ENCODE data around the gene GNB2. TPM values are rescaled to one million over a fixed set of nuclear protein-coding genes. Genes with fewer than 3 reads are reported as not detected.
A peak's percentile ranks its signal among the peaks of the same experiment; 100 is the strongest.
"Not testable (repeated sequence)": the region's sequence is repeated elsewhere in the genome, so short reads cannot be mapped to it uniquely, and the experiment has no call there.

The GNB2 gene
- total and polyA plus RNA-seq, 3 donors from 2014 or later, result 195 to 325 (median 200) TPM

DNA sequence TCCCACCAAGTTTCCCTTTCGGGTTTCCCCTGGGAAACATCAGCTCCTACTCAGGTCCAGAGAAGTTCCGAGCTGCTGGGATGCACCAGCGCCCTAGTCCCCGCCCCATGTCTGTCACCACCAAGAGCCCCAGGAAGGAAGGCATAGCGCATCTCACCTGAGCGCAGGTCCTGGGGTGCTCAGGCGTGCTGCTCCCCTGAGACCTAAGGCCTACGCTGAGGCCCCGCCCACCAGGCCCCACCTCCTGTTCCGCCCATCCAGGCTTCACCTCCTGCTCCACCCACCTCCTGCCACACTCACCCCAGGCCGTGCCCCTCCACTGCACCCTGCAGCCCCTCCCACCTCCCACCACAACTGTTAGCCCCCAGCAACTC is 31.0 kb upstream of the GNB2 start:
- Histone ChIP-seq H3K4me3 (no peak overlapping the region), H3K27ac (no peak overlapping the region), H3K4me1 (peaks cover 5% of the 10 kb centered on the region), H3K27me3 (no peaks in the 10 kb centered on the region), H3K9me3 (no peaks in the 10 kb centered on the region), H3K36me3 (ENCODE audit: low read depth, missing control alignments) (no peaks in the 10 kb centered on the region)
- TF ChIP-seq, protein P1, sequence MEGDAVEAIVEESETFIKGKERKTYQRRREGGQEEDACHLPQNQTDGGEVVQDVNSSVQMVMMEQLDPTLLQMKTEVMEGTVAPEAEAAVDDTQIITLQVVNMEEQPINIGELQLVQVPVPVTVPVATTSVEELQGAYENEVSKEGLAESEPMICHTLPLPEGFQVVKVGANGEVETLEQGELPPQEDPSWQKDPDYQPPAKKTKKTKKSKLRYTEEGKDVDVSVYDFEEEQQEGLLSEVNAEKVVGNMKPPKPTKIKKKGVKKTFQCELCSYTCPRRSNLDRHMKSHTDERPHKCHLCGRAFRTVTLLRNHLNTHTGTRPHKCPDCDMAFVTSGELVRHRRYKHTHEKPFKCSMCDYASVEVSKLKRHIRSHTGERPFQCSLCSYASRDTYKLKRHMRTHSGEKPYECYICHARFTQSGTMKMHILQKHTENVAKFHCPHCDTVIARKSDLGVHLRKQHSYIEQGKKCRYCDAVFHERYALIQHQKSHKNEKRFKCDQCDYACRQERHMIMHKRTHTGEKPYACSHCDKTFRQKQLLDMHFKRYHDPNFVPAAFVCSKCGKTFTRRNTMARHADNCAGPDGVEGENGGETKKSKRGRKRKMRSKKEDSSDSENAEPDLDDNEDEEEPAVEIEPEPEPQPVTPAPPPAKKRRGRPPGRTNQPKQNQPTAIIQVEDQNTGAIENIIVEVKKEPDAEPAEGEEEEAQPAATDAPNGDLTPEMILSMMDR (IDR thresholded peaks at IDR 0.05), result no peak
- TF ChIP-seq POLR2A (IDR thresholded peaks at IDR 0.05), result no peak
- DNase-seq, result no peak
- intact Hi-C loops (cut with DNase I; ENCODE audit: low total_unique reads), result no loop called here
- 71 to 75% methylated on average over 11 of the region's 11 CpGs for WGBS, 2 donors

DNA sequence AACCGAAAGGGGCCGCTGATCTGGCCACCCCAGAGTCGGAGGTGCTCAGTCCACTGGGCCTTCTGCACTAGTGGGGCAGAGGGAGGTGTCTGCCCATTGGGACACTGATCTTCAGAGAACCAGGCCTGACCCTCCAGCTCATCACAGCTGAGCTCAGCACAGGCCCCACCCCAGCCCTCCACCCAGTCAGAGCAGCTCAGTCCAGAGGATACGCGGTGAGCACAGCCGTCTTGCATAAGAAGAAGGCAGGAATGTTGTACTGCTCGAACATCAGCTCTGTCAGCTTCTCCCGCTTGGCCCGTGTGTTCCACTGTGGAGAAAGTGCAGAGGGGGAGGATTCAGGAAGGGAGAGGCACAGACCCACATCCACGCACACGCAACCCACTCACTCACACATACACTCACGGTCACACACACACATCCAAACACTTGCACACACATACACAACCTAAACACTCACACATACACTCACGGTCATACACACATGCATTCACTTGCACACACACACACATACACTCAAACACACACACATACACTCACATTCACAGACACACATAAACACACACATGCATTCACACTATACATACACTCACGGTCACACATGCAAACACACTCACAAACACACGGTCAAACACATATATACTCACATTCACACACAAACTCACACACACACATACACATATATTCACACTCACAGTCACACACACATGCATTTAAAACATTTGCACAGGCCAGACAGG is 23.5 kb upstream of the GNB2 start:
- H3K4me1 ChIP-seq, result no peaks in the 10 kb centered on the region
- H3K4me3 ChIP-seq, result no peak overlapping the region
- intact Hi-C loops (cut with DNase I; ENCODE audit: low total_unique reads), result no loop called here
- TF ChIP-seq POLR2A (IDR thresholded peaks at IDR 0.05), result no peak
- TF ChIP-seq, protein P1 (IDR thresholded peaks at IDR 0.05), result no peak
- WGBS, 2 donors, result 83 to 88% methylated on average over 11 to 15 of the region's 15 CpGs
- H3K27me3 ChIP-seq, result no peaks in the 10 kb centered on the region
- no peaks in the 10 kb centered on the region for H3K36me3 ChIP-seq (ENCODE audit: low read depth, missing control alignments)
- no peak overlapping the region for H3K27ac ChIP-seq
- DNase-seq, result no peak
- H3K9me3 ChIP-seq, result no peaks in the 10 kb centered on the region

DNA sequence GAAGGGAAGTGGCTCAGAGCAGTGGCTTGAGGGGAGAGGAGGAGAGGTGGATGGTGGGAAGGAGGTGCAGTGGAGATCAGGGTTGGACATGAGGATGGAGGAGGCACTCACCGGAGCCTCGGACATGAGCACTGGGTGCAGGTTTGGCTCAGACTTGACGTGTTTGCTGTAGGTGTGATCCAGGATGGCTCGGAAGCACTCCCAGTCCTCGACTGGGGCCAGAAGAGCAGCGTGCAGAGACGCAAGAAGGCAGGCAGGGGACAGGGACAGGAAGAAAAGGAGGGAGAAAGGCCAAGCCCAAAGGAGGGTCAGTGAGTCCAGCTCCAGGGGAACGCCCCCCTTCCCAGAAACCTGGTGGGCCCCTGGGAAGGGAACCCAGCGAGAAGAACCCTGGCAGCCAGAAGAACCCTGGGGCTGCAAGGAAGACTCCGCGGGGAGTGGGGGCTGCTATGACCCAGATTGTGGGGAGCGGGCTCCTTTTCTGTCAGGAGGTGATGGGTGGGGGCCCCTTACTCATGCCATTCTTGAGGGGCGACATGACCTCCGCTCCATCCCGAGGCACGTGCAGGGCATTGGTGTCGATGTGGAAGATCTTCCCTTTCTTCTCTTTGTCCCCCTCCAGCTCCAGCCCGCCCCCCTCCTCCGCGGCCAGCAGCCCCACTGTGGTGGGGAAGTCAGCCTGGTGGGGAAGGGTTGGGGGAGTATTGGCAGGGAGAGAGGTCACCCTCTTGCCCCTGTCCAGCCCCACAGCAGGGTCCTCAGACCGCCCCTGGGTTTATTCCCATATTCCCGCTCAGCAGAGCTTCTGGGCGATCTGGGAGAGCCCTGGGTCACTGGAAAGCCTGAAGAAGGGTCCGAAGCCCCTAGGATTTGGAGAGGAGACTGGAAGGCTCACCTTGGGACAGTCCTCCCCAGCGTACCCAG is 18.4 kb upstream of the GNB2 start:
- intact Hi-C loops (cut with DNase I; ENCODE audit: low total_unique reads), result no loop called here
- Histone ChIP-seq H3K4me1 (no peaks in the 10 kb centered on the region), H3K36me3 (ENCODE audit: low read depth, missing control alignments) (no peaks in the 10 kb centered on the region), H3K9me3 (no peaks in the 10 kb centered on the region), H3K4me3 (peak overlapping the region in 1 of 2 donors; percentile 51), H3K27ac (no peak overlapping the region), H3K27me3 (no peaks in the 10 kb centered on the region)
- DNase-seq, result no peak
- TF ChIP-seq, protein P1 (IDR thresholded peaks at IDR 0.05), result no peak
- TF ChIP-seq POLR2A (IDR thresholded peaks at IDR 0.05), result no peak
- 31 to 49% methylated on average over 21 to 25 of the region's 25 CpGs for WGBS, 2 donors

DNA sequence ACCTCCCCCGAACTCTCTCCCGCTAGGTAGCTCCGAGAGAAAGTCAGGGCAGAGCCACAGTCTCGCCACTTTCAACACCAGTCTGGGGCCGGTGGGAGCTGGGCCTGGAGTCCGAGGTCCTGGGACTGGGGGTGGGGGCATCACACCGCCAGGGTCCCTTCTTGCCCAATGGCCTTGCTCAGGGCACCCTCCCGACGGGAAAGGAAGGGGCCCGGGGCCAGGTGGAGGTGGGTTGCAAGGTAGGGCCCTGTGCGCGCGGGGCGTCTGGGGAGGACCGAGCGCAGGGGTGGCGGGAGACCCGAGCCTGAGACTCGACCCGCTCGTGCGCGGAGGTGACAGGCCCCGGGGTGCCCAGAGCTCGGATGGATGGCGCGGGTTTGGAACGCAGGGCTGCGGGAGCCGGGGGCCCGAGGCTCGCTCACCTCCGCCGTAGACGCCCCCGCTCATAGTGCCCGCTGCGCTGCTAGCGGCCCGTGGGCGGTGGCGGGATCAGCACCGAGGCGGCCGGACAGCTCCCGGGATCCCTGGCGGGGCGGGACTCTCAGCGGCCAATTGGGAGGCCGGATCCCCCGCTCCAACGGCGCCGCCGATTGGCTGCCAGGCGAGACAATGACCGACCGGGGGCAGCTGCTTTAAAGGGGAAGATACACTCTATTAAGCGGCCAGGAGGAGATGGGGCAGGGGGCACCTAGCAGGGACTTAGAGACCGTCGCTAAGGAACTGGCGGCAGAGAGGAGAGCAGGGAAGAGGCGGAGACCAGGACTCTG is 17.4 kb upstream of the GNB2 start, which contains the start of gene ACTL6B:
Gene ACTL6B, minus strand, starts transcription at position 541 of the 767 bp plus-strand sequence. Its CDS starts 94 bp downstream, at position 447.
- WGBS, 2 donors, result 5 to 13% methylated on average over 20 to 48 of the region's 63 CpGs
- Histone ChIP-seq H3K36me3 (ENCODE audit: low read depth, missing control alignments) (no peaks in the 10 kb centered on the region), H3K9me3 (no peaks in the 10 kb centered on the region), H3K4me1 (no peaks in the 10 kb centered on the region), H3K4me3 (peak within 1 kb of the TSS in 1 of 2 donors; percentile 51), H3K27ac (no peak within 1 kb of the TSS), H3K27me3 (no peaks in the 10 kb centered on the region)
- DNase-seq, result peak; percentile 86
- TF ChIP-seq POLR2A (IDR thresholded peaks at IDR 0.05), result no peak
- TF ChIP-seq, protein P1 (IDR thresholded peaks at IDR 0.05), result no peak
- intact Hi-C loops (cut with DNase I; ENCODE audit: low total_unique reads), result no loop called here

DNA sequence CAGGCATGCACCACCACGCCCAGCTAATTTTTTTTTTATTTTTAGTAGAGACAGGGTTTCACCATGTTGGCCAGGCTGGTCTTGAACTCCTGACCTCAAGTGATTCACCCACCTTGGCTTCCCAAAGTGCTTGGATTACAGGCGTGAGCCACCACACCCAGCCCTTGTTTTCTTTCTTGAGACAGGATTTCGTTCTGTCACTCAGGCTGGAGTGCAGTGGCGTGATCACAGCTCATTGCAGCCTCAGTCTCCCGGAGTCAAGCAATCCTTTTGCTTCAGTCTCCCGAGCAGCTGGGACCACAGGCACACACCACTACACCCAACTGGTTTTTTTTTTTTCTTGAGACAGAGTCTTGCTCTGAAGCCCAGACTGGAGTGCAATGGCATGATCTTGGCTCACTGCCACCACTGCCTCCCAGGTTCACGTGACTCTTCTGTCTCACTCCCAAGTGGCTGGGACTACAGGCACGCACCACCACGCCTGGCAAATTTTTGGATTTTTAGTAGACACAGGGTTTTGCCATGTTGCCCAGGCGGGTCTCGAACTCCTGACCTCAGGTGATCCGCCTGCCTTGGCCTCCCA is 11.3 kb upstream of the GNB2 start:
- 80 to 83% methylated on average over 12 of the region's 12 CpGs for WGBS, 2 donors
- H3K27ac ChIP-seq; DNase-seq; intact Hi-C loops (cut with DNase I; ENCODE audit: low total_unique reads); H3K36me3 ChIP-seq (ENCODE audit: low read depth, missing control alignments); H3K4me1 ChIP-seq; H3K4me3 ChIP-seq; H3K27me3 ChIP-seq; H3K9me3 ChIP-seq: not testable (repeated sequence)

Data from testis (tissue), 3 donors.